Umbilical cord (tissue), 2 donors: Measurements from ENCODE around the gene MARK3. TPM values are rescaled to one million over a fixed set of nuclear protein-coding genes. Genes with fewer than 3 reads are reported as not detected.
"Not testable (repeated sequence)": the region's sequence is repeated elsewhere in the genome, so short reads cannot be mapped to it uniquely, and the experiment has no call there.

Experiments used
- DNase-seq: peaks from one replicate; pipeline ENCODE4 v3.0.0-alpha.2; 2015; ENCODE audit warnings: low spot score
- total RNA-seq: library from RNA; depleted of rRNA; stranded (reverse); fragments of >200 nt; gene quantifications from one replicate; pipeline ENCODE4 v1.2.3, GENCODE V29; 2014; ENCODE audit warnings: low replicate concordance; ENCODE audit not compliant: insufficient read depth

The MARK3 gene
- 62.1 TPM for total RNA-seq

- peak; percentile 99 for DNase-seq
Measured at GRCh38 chr14:103385152-103385928, at the start of gene MARK3. MARK3 (plus strand) TSS chr14:103385415; CDS start chr14:103386030, 615 bp downstream.

GRCh38 chr14:103336191-103336590 is 49.0 kb upstream of the MARK3 start:
- no peak for DNase-seq

- DNase-seq, result no peak
Measured at GRCh38 chr14:103337794-103338193, 47.4 kb upstream of the MARK3 start.

GRCh38 chr14:103339561-103339960 is 45.7 kb upstream of the MARK3 start:
- DNase-seq, result no peak

- DNase-seq, result no peak
Measured at GRCh38 chr14:103340480-103341212, 44.6 kb upstream of the MARK3 start.

- no peak for DNase-seq
Measured at GRCh38 chr14:103341250-103342129, 43.7 kb upstream of the MARK3 start.

- no peak for DNase-seq
Measured at GRCh38 chr14:103343164-103343879, 41.9 kb upstream of the MARK3 start.

GRCh38 chr14:103343905-103344797 is 41.1 kb upstream of the MARK3 start:
- no peak for DNase-seq

- DNase-seq, result no peak
Measured at GRCh38 chr14:103346286-103346685, 38.9 kb upstream of the MARK3 start.

GRCh38 chr14:103347091-103347815 is 38.0 kb upstream of the MARK3 start:
- no peak for DNase-seq

- DNase-seq, result no peak
Measured at GRCh38 chr14:103348154-103348553, 37.1 kb upstream of the MARK3 start.

GRCh38 chr14:103349982-103350381 is 35.2 kb upstream of the MARK3 start:
- DNase-seq, result no peak

GRCh38 chr14:103353362-103353761 is 31.9 kb upstream of the MARK3 start:
- DNase-seq, result no peak

- DNase-seq, result no peak
Measured at GRCh38 chr14:103354141-103354540, 31.1 kb upstream of the MARK3 start.

GRCh38 chr14:103356024-103356682 is 29.1 kb upstream of the MARK3 start:
- no peak for DNase-seq

- DNase-seq, result not testable (repeated sequence)
Measured at GRCh38 chr14:103357552-103357951, 27.7 kb upstream of the MARK3 start.

GRCh38 chr14:103360548-103360947 is 24.7 kb upstream of the MARK3 start:
- no peak for DNase-seq

GRCh38 chr14:103361867-103362266 is 23.3 kb upstream of the MARK3 start:
- DNase-seq, result no peak

- DNase-seq, result no peak
Measured at GRCh38 chr14:103362780-103363179, 22.4 kb upstream of the MARK3 start.
